Left lobe of liver (tissue), 2 donors: Measurements from ENCODE around the gene SPP1. TPM values are rescaled to one million over a fixed set of nuclear protein-coding genes. Genes with fewer than 3 reads are reported as not detected.
"Not testable (repeated sequence)": the region's sequence is repeated elsewhere in the genome, so short reads cannot be mapped to it uniquely, and the experiment has no call there.

Source experiments
- ATAC-seq: fragments of 200-7000 bp; cut with Tn5 transposase; one replicate; pipeline ENCODE4 v1.9.1; 2020; ENCODE audit warnings: mild to moderate bottlenecking, moderate library complexity
- DNase-seq: peaks from one replicate; pipeline ENCODE4 v3.0.0-alpha.2; 2020; ENCODE audit warnings: low spot score
- total RNA-seq: library from RNA; stranded (reverse); gene quantifications from one replicate; pipeline ENCODE4 v1.2.1, GENCODE V29; 2021
- donor health status: DM: no; HTN: no; CAD: no; lungs with moderate emphysema.
- donor health status: DM: no; HTN: yes; CAD: no.

Gene SPP1
- total RNA-seq, 1 donor from 2014 or later = 10.5 TPM

GRCh38 chr4:88017516-88018297 lies 42.2 kb downstream of the SPP1 start:
- ATAC-seq (no peak), DNase-seq (no peak)

GRCh38 chr4:88018466-88018865 lies 43.0 kb downstream of the SPP1 start:
- no peak for DNase-seq

GRCh38 chr4:88021824-88022223 lies 46.3 kb downstream of the SPP1 start:
- ATAC-seq = no peak
- no peak for DNase-seq

More at GRCh38 chr4:88018466-88018865, 43.0 kb downstream of the SPP1 start:
- no peak for ATAC-seq

- no peak for DNase-seq
- ATAC-seq = no peak
These were observed 46.8 kb downstream of the SPP1 start for GRCh38 chr4:88022289-88022688.

- not testable (repeated sequence) for ATAC-seq, DNase-seq
These were observed 50.6 kb downstream of the SPP1 start for GRCh38 chr4:88025868-88026661.

GRCh38 chr4:88027611-88028608 lies 52.4 kb downstream of the SPP1 start:
- DNase-seq (no peak), ATAC-seq (no peak)

- DNase-seq = no peak
- no peak for ATAC-seq
These were observed 53.4 kb downstream of the SPP1 start for GRCh38 chr4:88028946-88029345.

GRCh38 chr4:88029556-88029955 lies 54.0 kb downstream of the SPP1 start:
- ATAC-seq = no peak
- DNase-seq = no peak

- no peak for ATAC-seq
- DNase-seq = no peak
These were observed 55.2 kb downstream of the SPP1 start for GRCh38 chr4:88030565-88031310.

Other genes starting within 250 kb of the SPP1 start
- not detected for gene IBSP, start 176.2 kb upstream of the SPP1 start, total RNA-seq
- not detected for gene MEPE, start 142.7 kb upstream of the SPP1 start, total RNA-seq
- gene PKD2, start 31.9 kb downstream of the SPP1 start, total RNA-seq = 6.5 TPM
- gene ABCG2, start 182.9 kb downstream of the SPP1 start, total RNA-seq = 7.2 TPM